Adipose tissue (tissue), 3 donors: ENCODE measurements around the gene HBA2. TPM values are rescaled to one million over a fixed set of nuclear protein-coding genes. Genes with fewer than 3 reads are reported as not detected.

ENCODE experiments used
- polyA plus RNA-seq, 3 donors: library from polyadenylated mRNA; stranded (reverse); fragments of 200-250 nt; gene quantifications; one replicate each; pipeline ENCODE4 v1.2.3, GENCODE V29; 2013
- donor health status: healthy with polysubstance abuse.
- donor health status: Bipolar disorder and iron deficiency.
- donor health status: healthy.

HBA2 gene
- polyA plus RNA-seq, 3 donors: 24.5 to 982 (median 57.9) TPM

Other genes with a start within 250 kb of the HBA2 start
- 10 to 100 TPM in 1 of 3 donors, 1 to 10 TPM in 2; 7.8 to 11.2 (median 9.8) TPM for gene POLR3K, start 119.3 kb upstream of the HBA2 start, polyA plus RNA-seq
- gene SNRNP25, start 119.0 kb upstream of the HBA2 start, polyA plus RNA-seq: 10 to 100 TPM; 12.7 to 30.4 (median 26.9) TPM
- gene RHBDF1, start 100.2 kb upstream of the HBA2 start, polyA plus RNA-seq: 10 to 100 TPM; 12.2 to 35.7 (median 33.0) TPM
- 10 to 100 TPM; 65.6 to 93.3 (median 72.0) TPM for gene MPG, start 94.7 kb upstream of the HBA2 start, polyA plus RNA-seq
- 10 to 100 TPM; 14.5 to 21.0 (median 20.1) TPM for gene NPRL3, start 34.2 kb upstream of the HBA2 start, polyA plus RNA-seq
- under 1 TPM in 2 of 3 donors, not detected in 1; 0.12 to 0.71 TPM for gene HBZ, start 20.2 kb upstream of the HBA2 start, polyA plus RNA-seq
- 1 to 10 TPM in 1 of 3 donors, not detected in 2; 1.9 TPM for gene HBM, start 6.9 kb upstream of the HBA2 start, polyA plus RNA-seq
- 100 to 1,000 TPM in 1 of 3 donors, 10 to 100 TPM in 1, 1 to 10 TPM in 1; 6.7 to 330 (median 28.5) TPM for gene HBA1, start 3.8 kb downstream of the HBA2 start, polyA plus RNA-seq
- under 1 TPM in 1 of 3 donors, not detected in 2; 0.40 TPM for gene HBQ1, start 7.6 kb downstream of the HBA2 start, polyA plus RNA-seq
- gene LUC7L, start 56.6 kb downstream of the HBA2 start, polyA plus RNA-seq: 10 to 100 TPM; 36.1 to 83.2 (median 36.3) TPM
- gene FAM234A, start 61.9 kb downstream of the HBA2 start, polyA plus RNA-seq: 100 to 1,000 TPM in 1 of 3 donors, 10 to 100 TPM in 2; 41.5 to 108 (median 59.5) TPM
- 10 to 100 TPM in 2 of 3 donors, 1 to 10 TPM in 1; 7.2 to 26.4 (median 13.7) TPM for gene RGS11, start 103.1 kb downstream of the HBA2 start, polyA plus RNA-seq
- gene ARHGDIG, start 107.7 kb downstream of the HBA2 start, polyA plus RNA-seq: 10 to 100 TPM in 1 of 3 donors, 1 to 10 TPM in 1, under 1 TPM in 1; 0.22 to 78.0 (median 4.1) TPM
- gene PDIA2, start 110.3 kb downstream of the HBA2 start, polyA plus RNA-seq: 100 to 1,000 TPM in 1 of 3 donors, 1 to 10 TPM in 2; 2.1 to 836 (median 6.5) TPM
- gene AXIN1, start 179.8 kb downstream of the HBA2 start, polyA plus RNA-seq: 10 to 100 TPM; 11.8 to 18.4 (median 15.8) TPM
- gene MRPL28, start 197.7 kb downstream of the HBA2 start, polyA plus RNA-seq: 10 to 100 TPM; 36.6 to 75.1 (median 70.4) TPM
- gene PGAP6, start 209.1 kb downstream of the HBA2 start, polyA plus RNA-seq: 10 to 100 TPM; 33.2 to 53.3 (median 47.0) TPM
- 100 to 1,000 TPM in 2 of 3 donors, 10 to 100 TPM in 1; 30.1 to 223 (median 130) TPM for gene NME4, start 224.3 kb downstream of the HBA2 start, polyA plus RNA-seq
- gene DECR2, start 229.0 kb downstream of the HBA2 start, polyA plus RNA-seq: 10 to 100 TPM; 11.9 to 22.8 (median 20.2) TPM